Endothelial cell of umbilical vein (primary cell): ENCODE results near the gene ELAVL1. TPM values are rescaled to one million over a fixed set of nuclear protein-coding genes. Genes with fewer than 3 reads are reported as not detected.

Experiments
- BruUV-seq: library from RNA; stranded (reverse); fragments of 400-500 nt; replicated peaks from 2 replicates; lab custom pipeline; 2021; lab: Mats Ljungman, UMichigan
- CTCF ChIA-PET: fragments of 300-600, 350-600 bp; sonication (Branson Sonifier 250); formaldehyde crosslinking; loops from one replicate; lab custom pipeline; 2021; ENCODE audit warnings: antibody characterized with exemption, inconsistent platforms; lab: Charles Lee
- POLR2A ChIA-PET: fragments of 300-600, 350-600 bp; sonication (Branson Sonifier 250); formaldehyde crosslinking; loops from one replicate; lab custom pipeline; 2021; ENCODE audit warnings: antibody characterized with exemption, inconsistent platforms; lab: Charles Lee
- DNase-seq: peaks from one replicate; pipeline ENCODE4 v3.0.0-alpha.2; 2011; ENCODE audit warnings: low read depth, low spot score
- FAIRE-seq: peaks from 2 replicates; lab custom pipeline; 2011; peaks lifted over from hg19 to GRCh38; lab: Jason Lieb, UNC
- H2AFZ ChIP-seq: 2 replicates; pipeline ENCODE4 v1.6.0; 2012; ENCODE audit warnings: low read depth, low read length, control low read depth, inconsistent platforms
- H3K27ac ChIP-seq: 2 replicates; pipeline ENCODE4 v1.5.1; 2011; ENCODE audit warnings: low read depth, mild to moderate bottlenecking, control low read depth, low read length, moderate library complexity; ENCODE audit not compliant: insufficient read depth
- H3K27me3 ChIP-seq, 2 experiments: 2 replicates each; pipeline versions ENCODE4 v1.6.0 to v1.6.1; 2011; ENCODE audit warnings: low read length in 2 of 2, mixed read lengths in 1 of 2; ENCODE audit not compliant: control insufficient read depth in 2 of 2, insufficient read depth in 2 of 2
- H3K36me3 ChIP-seq, 2 experiments: 2 replicates in 1 of 2; 3 replicates in 1 of 2; pipeline ENCODE4 v1.5.1; 2011; ENCODE audit warnings: low read length in 2 of 2, mild to moderate bottlenecking in 1 of 2, moderate library complexity in 1 of 2; ENCODE audit not compliant: control insufficient read depth in 2 of 2, insufficient read depth in 2 of 2; ENCODE audit errors: extremely low read depth in 1 of 2
- H3K4me1 ChIP-seq: 3 replicates; pipeline ENCODE4 v1.5.1; 2011; ENCODE audit warnings: mild to moderate bottlenecking, low read length; ENCODE audit not compliant: control insufficient read depth, insufficient read depth; ENCODE audit errors: extremely low read depth
- H3K4me2 ChIP-seq: 2 replicates; pipeline ENCODE4 v1.6.1; 2011; ENCODE audit warnings: low read length, control low read depth, mixed read lengths; ENCODE audit not compliant: insufficient read depth
- H3K4me3 ChIP-seq, 3 experiments: fragments of 200-600 bp in 1 of 3; sonication (generic), shearing (Covaris generic) in 1 of 3; replicated peaks in 1 of 3; 2 replicates each; pipeline ENCODE4 v1.5.1; 2011 to 2016; ENCODE audit warnings: control low read depth in 3 of 3, low read length in 3 of 3, mild to moderate bottlenecking in 2 of 3, inconsistent platforms in 1 of 3, low read depth in 1 of 3, moderate library complexity in 1 of 3; ENCODE audit not compliant: insufficient read depth in 1 of 3
- H3K79me2 ChIP-seq: 2 replicates; pipeline ENCODE4 v1.6.0; 2012; ENCODE audit warnings: low read length, inconsistent platforms; ENCODE audit not compliant: control insufficient read depth, insufficient read depth
- H3K9ac ChIP-seq: replicated peaks from 2 replicates; pipeline ENCODE3; 2011; ENCODE audit warnings: low read length, control low read depth; ENCODE audit not compliant: insufficient read depth; ENCODE audit errors: extremely low read depth
- H3K9me1 ChIP-seq: replicated peaks from 3 replicates; pipeline ENCODE4 v1.6.0; 2011; ENCODE audit warnings: mild to moderate bottlenecking, low read length; ENCODE audit not compliant: control insufficient read depth, insufficient read depth; ENCODE audit errors: extremely low read depth
- H3K9me3 ChIP-seq: replicated peaks from 2 replicates; pipeline ENCODE4 v1.5.1; 2012; ENCODE audit warnings: low read length, inconsistent platforms; ENCODE audit not compliant: control insufficient read depth, insufficient read depth
- H4K20me1 ChIP-seq: replicated peaks from 2 replicates; pipeline ENCODE3; 2011; ENCODE audit warnings: mild to moderate bottlenecking, low read length; ENCODE audit not compliant: control insufficient read depth, insufficient read depth; ENCODE audit errors: extremely low read depth
- EZH2 ChIP-seq: IDR thresholded peaks from 2 replicates; pipeline ENCODE4 v1.6.1; 2012; ENCODE audit warnings: borderline replicate concordance, low read depth, mild to moderate bottlenecking, moderate library complexity, low read length, inconsistent platforms; ENCODE audit not compliant: severe bottlenecking
- FOS ChIP-seq: IDR thresholded peaks from 2 replicates; pipeline ENCODE4 v1.6.1; 2011; ENCODE audit warnings: mild to moderate bottlenecking, low read length, moderate library complexity, borderline replicate concordance; ENCODE audit not compliant: insufficient read depth
- GATA2 ChIP-seq: IDR thresholded peaks from 2 replicates; pipeline ENCODE4 v1.7.0; 2011; ENCODE audit warnings: low read depth, mild to moderate bottlenecking, moderate library complexity, mixed read lengths, low read length; ENCODE audit not compliant: insufficient read length, insufficient read depth
- JUN ChIP-seq: IDR thresholded peaks from 2 replicates; pipeline ENCODE4 v1.6.1; 2011; ENCODE audit warnings: borderline replicate concordance, low read depth; ENCODE audit not compliant: insufficient read length, insufficient read depth
- MYC ChIP-seq: IDR thresholded peaks from one replicate; pipeline ENCODE4 v1.6.1; 2011; ENCODE audit warnings: mild to moderate bottlenecking, low read depth, low read length
- POLR2A ChIP-seq: IDR thresholded peaks from 2 replicates; pipeline ENCODE4 v1.6.1; 2012; ENCODE audit warnings: low read depth, mild to moderate bottlenecking, control low read depth, low read length
- POLR2AphosphoS5 ChIP-seq: IDR thresholded peaks from 2 replicates; pipeline ENCODE4 v1.6.1; 2012; ENCODE audit warnings: low read depth, mild to moderate bottlenecking, control low read depth, low read length, moderate library complexity; ENCODE audit not compliant: insufficient read depth
- dilution Hi-C: fragments of 300-500 bp; cut with MboI; formaldehyde crosslinking; loops from one replicate; pipeline ENCODE4 v1.15.0; 2019; ENCODE audit warnings: low sequenced_read_pairs; ENCODE audit not compliant: extremely low pct_ligation_motif_present
- intact Hi-C: fragments of 100-400 bp; cut with micrococcal nuclease; formaldehyde crosslinking; loops from one replicate; pipeline ENCODE4 v1.10.0; 2022
- polyA plus RNA-seq, 4 experiments: library from polyadenylated mRNA; depleted of rRNA in 3 of 4; stranded (reverse) in 3 of 4; unstranded in 1 of 4; fragments of >200 nt; gene quantifications; 2 replicates each; pipeline versions ENCODE4 v1.2.1 to v1.2.3, GENCODE V29; 2011 to 2012; ENCODE audit warnings: missing spikeins in 1 of 4
- total RNA-seq: library from RNA; stranded (reverse); gene quantifications from 2 replicates; pipeline ENCODE4 v1.2.3, GENCODE V29; 2021
- TF ChIP-seq, protein P1 (sequence below), 2 donors: IDR thresholded peaks; 1 replicate in 1 of 2; 2 replicates in 1 of 2; pipeline ENCODE4 v1.5.1; 2011; ENCODE audit warnings: low read length in 2 of 2, mild to moderate bottlenecking in 2 of 2, moderate library complexity in 2 of 2, control low read depth in 1 of 2, inconsistent platforms in 1 of 2, low read depth in 1 of 2; ENCODE audit not compliant: insufficient read depth in 1 of 2; ENCODE audit errors: extremely low read depth in 1 of 2
- TF ChIP-seq, protein P2 (sequence below): IDR thresholded peaks from 2 replicates; pipeline ENCODE4 v1.6.1; 2011; ENCODE audit not compliant: insufficient read depth, insufficient read length

Gene ELAVL1
- total and polyA plus RNA-seq, 2 donors (not counting 3 experiments of a cell fraction or from before 2014, with no cell fraction given), result 46.8 to 134 TPM

- ChIA-PET POLR2A (no interaction called here), CTCF (interaction anchor here (1.1 to 2.2 kb wide), 2 partner anchors 12 to 347 kb away, joined by 3 to 7 read pairs; partner anchors contain the start of gene MAP2K7)
- no peaks in the 10 kb centered on the region for H3K9me3 ChIP-seq
- H4K20me1 ChIP-seq, result no peaks in the 10 kb centered on the region
- H3K9me1 ChIP-seq, result no peaks in the 10 kb centered on the region
- H3K4me1 ChIP-seq, result peaks cover 11% of the 10 kb centered on the region
- FAIRE-seq (no peak), DNase-seq (no peak)
- H3K27ac ChIP-seq, result no peak overlapping the region
- no peak overlapping the region for H3K9ac ChIP-seq
- intact Hi-C loops (no loop called here), dilution Hi-C loops (no loop called here)
- H3K36me3 ChIP-seq, result peaks cover 0 to 15% of the 10 kb centered on the region in 2 experiments
- BruUV-seq, result no TSS peak
- H3K4me2 ChIP-seq, result no peak overlapping the region
- H3K27me3 ChIP-seq, result peaks cover 18 to 31% of the 10 kb centered on the region in 2 experiments
- H2AFZ ChIP-seq, result no peak overlapping the region
- TF ChIP-seq EZH2, result no peak
- TF ChIP-seq POLR2A, result no peak
- TF ChIP-seq GATA2, result no peak
- no peak overlapping the region for H3K4me3 ChIP-seq
- H3K79me2 ChIP-seq, result no peaks in the 10 kb centered on the region
These were observed 90.0 kb downstream of the ELAVL1 start for GRCh38 chr19:7915250-7916102.

GRCh38 chr19:7914598-7915045 lies 90.8 kb downstream of the ELAVL1 start, which contains the start of gene TGFBR3L:
TSS of gene TGFBR3L (plus strand) at chr19:7914830.
- H2AFZ ChIP-seq, result no peak within 1 kb of the TSS
- CTCF ChIA-PET, result no interaction called here
- no peak within 1 kb of the TSS for H3K4me2 ChIP-seq
- peaks cover 18 to 31% of the 10 kb centered on the region in 2 experiments for H3K27me3 ChIP-seq
- peaks cover 0 to 20% of the 10 kb centered on the region in 2 experiments for H3K36me3 ChIP-seq
- dilution Hi-C loops, result no loop called here
- H3K27ac ChIP-seq, result no peak within 1 kb of the TSS
- peaks cover 7% of the 10 kb centered on the region for H3K4me1 ChIP-seq
- H3K9me1 ChIP-seq, result no peaks in the 10 kb centered on the region
- POLR2A ChIA-PET, result no interaction called here
- intact Hi-C loops, result no loop called here
- BruUV-seq, result no TSS peak
- H3K79me2 ChIP-seq, result no peaks in the 10 kb centered on the region
- TF ChIP-seq JUN (no peak), POLR2AphosphoS5 (no peak), GATA2 (no peak), FOS (no peak), EZH2 (no peak), MYC (no peak), POLR2A (no peak)
- TF ChIP-seq, protein P1, sequence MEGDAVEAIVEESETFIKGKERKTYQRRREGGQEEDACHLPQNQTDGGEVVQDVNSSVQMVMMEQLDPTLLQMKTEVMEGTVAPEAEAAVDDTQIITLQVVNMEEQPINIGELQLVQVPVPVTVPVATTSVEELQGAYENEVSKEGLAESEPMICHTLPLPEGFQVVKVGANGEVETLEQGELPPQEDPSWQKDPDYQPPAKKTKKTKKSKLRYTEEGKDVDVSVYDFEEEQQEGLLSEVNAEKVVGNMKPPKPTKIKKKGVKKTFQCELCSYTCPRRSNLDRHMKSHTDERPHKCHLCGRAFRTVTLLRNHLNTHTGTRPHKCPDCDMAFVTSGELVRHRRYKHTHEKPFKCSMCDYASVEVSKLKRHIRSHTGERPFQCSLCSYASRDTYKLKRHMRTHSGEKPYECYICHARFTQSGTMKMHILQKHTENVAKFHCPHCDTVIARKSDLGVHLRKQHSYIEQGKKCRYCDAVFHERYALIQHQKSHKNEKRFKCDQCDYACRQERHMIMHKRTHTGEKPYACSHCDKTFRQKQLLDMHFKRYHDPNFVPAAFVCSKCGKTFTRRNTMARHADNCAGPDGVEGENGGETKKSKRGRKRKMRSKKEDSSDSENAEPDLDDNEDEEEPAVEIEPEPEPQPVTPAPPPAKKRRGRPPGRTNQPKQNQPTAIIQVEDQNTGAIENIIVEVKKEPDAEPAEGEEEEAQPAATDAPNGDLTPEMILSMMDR (IDR thresholded peaks at IDR 0.05; ENCODE audit: extremely low read depth in 1 of 2, insufficient read depth in 1 of 2, low read depth in 1 of 2, low read length in 2 of 2), result no peak
- TF ChIP-seq, protein P2, sequence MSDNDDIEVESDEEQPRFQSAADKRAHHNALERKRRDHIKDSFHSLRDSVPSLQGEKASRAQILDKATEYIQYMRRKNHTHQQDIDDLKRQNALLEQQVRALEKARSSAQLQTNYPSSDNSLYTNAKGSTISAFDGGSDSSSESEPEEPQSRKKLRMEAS, result no peak
- DNase-seq (no peak), FAIRE-seq (no peak)
- no peak within 1 kb of the TSS for H3K4me3 ChIP-seq
- H4K20me1 ChIP-seq, result no peaks in the 10 kb centered on the region
- no peak within 1 kb of the TSS for H3K9ac ChIP-seq
- no peaks in the 10 kb centered on the region for H3K9me3 ChIP-seq
